Fibroblast of lung (primary cell): ENCODE results near the gene HOXD11. TPM values are rescaled to one million over a fixed set of nuclear protein-coding genes. Genes with fewer than 3 reads are reported as not detected.
A peak's percentile ranks its signal among the peaks of the same experiment; 100 is the strongest.

Experiments
- DNase-seq, 2 donors: peaks; one replicate each; pipeline versions ENCODE4 v3.0.0 to v3.0.0-alpha.2; 2010; ENCODE audit warnings: low read depth in 2 of 2
- H2AFZ ChIP-seq: 2 replicates; pipeline ENCODE4 v1.5.1; 2012; ENCODE audit warnings: low read length, control low read depth, inconsistent platforms
- H3K27ac ChIP-seq: 2 replicates; pipeline ENCODE4 v1.5.1; 2011; ENCODE audit warnings: low read length, control low read depth; ENCODE audit not compliant: insufficient read depth
- H3K27me3 ChIP-seq: 2 replicates; pipeline ENCODE4 v1.5.1; 2011; ENCODE audit warnings: mild to moderate bottlenecking, low read length; ENCODE audit not compliant: control insufficient read depth, insufficient read depth
- H3K36me3 ChIP-seq: 2 replicates; pipeline ENCODE4 v1.5.1; 2011; ENCODE audit warnings: low read length; ENCODE audit not compliant: control insufficient read depth, insufficient read depth
- H3K4me1 ChIP-seq: 2 replicates; pipeline ENCODE4 v1.5.1; 2011; ENCODE audit warnings: low read length; ENCODE audit not compliant: control insufficient read depth, insufficient read depth; ENCODE audit errors: extremely low read depth
- H3K4me2 ChIP-seq: 2 replicates; pipeline ENCODE4 v1.5.1; 2011; ENCODE audit warnings: low read length, control low read depth; ENCODE audit not compliant: insufficient read depth; ENCODE audit errors: extremely low read depth
- H3K4me3 ChIP-seq, 4 experiments: fragments of 200-600 bp in 1 of 4; sonication (generic) in 1 of 4; replicated peaks in 1 of 4; 2 replicates each; pipeline ENCODE4 v1.5.1; 2011 to 2016; ENCODE audit warnings: low read length in 4 of 4, low read depth in 3 of 4, mild to moderate bottlenecking in 3 of 4, control low read depth in 2 of 4, inconsistent platforms in 1 of 4, mixed read lengths in 1 of 4; ENCODE audit not compliant: insufficient read depth in 1 of 4; ENCODE audit errors: control extremely low read depth in 1 of 4
- H3K79me2 ChIP-seq: 2 replicates; pipeline ENCODE4 v1.5.1; 2012; ENCODE audit warnings: mild to moderate bottlenecking, low read length, inconsistent platforms; ENCODE audit not compliant: control insufficient read depth, insufficient read depth
- H3K9ac ChIP-seq: 2 replicates; pipeline ENCODE4 v1.5.1; 2011; ENCODE audit warnings: mild to moderate bottlenecking, low read length, control low read depth; ENCODE audit not compliant: insufficient read depth
- H3K9me3 ChIP-seq: 2 replicates; pipeline ENCODE4 v1.5.1; 2012; ENCODE audit warnings: low read depth, low read length; ENCODE audit not compliant: control insufficient read depth, insufficient read depth
- H4K20me1 ChIP-seq: 2 replicates; pipeline ENCODE4 v1.5.1; 2011; ENCODE audit warnings: low read length; ENCODE audit not compliant: control insufficient read depth, insufficient read depth; ENCODE audit errors: extremely low read depth
- CTCF ChIP-seq, 2 donors: IDR thresholded peaks in 1 of 2; conservative IDR thresholded peaks in 1 of 2; 1 replicate in 1 of 2; 2 replicates in 1 of 2; pipeline ENCODE4 v1.5.1; 2011 to 2012; ENCODE audit warnings: low read length in 2 of 2, control low read depth in 1 of 2, inconsistent platforms in 1 of 2, low read depth in 1 of 2, mild to moderate bottlenecking in 1 of 2
- EZH2 ChIP-seq: IDR thresholded peaks from 2 replicates; pipeline ENCODE4 v1.5.1; 2012; ENCODE audit warnings: low read length, control low read depth, mild to moderate bottlenecking; ENCODE audit errors: missing control alignments
- polyA plus RNA-seq, 2 donors: library from polyadenylated mRNA; depleted of rRNA in 1 of 2; stranded (reverse) in 1 of 2; unstranded in 1 of 2; fragments of >200 nt; gene quantifications; 2 replicates each; pipeline ENCODE4 v1.2.1, GENCODE V29; 2011 to 2012; ENCODE audit warnings: missing spikeins in 1 of 2
- total RNA-seq: library from RNA; depleted of rRNA; stranded (reverse); fragments of >200 nt; gene quantifications from 2 replicates; pipeline ENCODE4 v1.2.1, GENCODE V29; 2014

The HOXD11 gene
- total and polyA plus RNA-seq, 2 donors (not counting 1 experiment from before 2014, with no cell fraction given), result not detected

GRCh38 chr2:176114120-176114929 lies 7.2 kb downstream of the HOXD11 start:
- H3K79me2 ChIP-seq, result no peaks in the 10 kb centered on the region
- no peak overlapping the region for H3K4me3 ChIP-seq
- no peak overlapping the region for H2AFZ ChIP-seq
- no peak overlapping the region for H3K9ac ChIP-seq
- H3K36me3 ChIP-seq, result no peaks in the 10 kb centered on the region
- no peaks in the 10 kb centered on the region for H4K20me1 ChIP-seq
- no peaks in the 10 kb centered on the region for H3K9me3 ChIP-seq
- no peak overlapping the region for H3K4me2 ChIP-seq
- TF ChIP-seq CTCF (conservative IDR thresholded peaks at IDR 0.05 in 1 of 2, IDR thresholded peaks at IDR 0.05 in 1 of 2; ENCODE audit: low read depth in 1 of 2, low read length in 2 of 2), result no peak
- no peak for TF ChIP-seq EZH2
- DNase-seq, result no peak
- H3K27ac ChIP-seq, result no peak overlapping the region
- no peaks in the 10 kb centered on the region for H3K4me1 ChIP-seq
- H3K27me3 ChIP-seq, result peaks cover 90% of the 10 kb centered on the region

DNA sequence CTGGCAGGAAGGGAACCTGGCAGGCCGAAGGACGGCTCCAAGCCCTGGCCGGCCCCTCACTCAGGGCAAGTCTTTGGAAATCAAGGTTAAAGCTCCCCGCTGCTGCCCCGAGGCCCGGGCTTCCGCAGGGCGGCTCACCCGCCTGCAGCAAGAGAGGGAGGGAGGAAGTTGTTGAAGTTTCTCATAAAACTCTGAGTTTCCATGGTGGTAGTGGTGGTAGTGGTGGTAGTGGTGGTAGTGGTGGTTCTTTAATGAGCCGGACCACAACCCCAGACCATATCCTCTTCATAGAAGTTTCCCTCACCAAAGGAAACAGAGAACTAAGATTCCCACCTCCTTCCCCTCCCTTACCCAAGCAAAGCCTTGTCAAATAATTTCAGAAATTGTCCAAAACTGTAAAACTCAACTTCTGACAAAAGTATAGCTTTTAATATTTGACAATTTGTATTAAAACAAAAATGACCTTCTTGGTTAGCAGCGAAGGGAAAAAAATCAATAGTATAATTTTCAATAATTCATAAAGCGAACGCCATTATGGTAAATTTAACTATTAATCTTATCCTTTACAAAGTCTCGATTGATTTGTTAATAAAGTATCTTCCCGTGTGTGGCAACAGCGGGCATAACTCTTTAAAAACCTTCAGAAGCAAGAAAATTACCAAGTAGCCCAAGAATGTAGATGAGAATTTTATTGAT lies 8.0 kb downstream of the HOXD11 start:
- Histone ChIP-seq H3K4me2 (no peak overlapping the region), H3K27me3 (peaks cover 89% of the 10 kb centered on the region), H3K4me1 (no peaks in the 10 kb centered on the region), H3K27ac (no peak overlapping the region), H3K4me3 (no peak overlapping the region), H3K36me3 (no peaks in the 10 kb centered on the region), H4K20me1 (no peaks in the 10 kb centered on the region), H3K9me3 (no peaks in the 10 kb centered on the region), H3K9ac (no peak overlapping the region), H2AFZ (no peak overlapping the region), H3K79me2 (no peaks in the 10 kb centered on the region)
- no peak for TF ChIP-seq CTCF (conservative IDR thresholded peaks at IDR 0.05 in 1 of 2, IDR thresholded peaks at IDR 0.05 in 1 of 2; ENCODE audit: low read depth in 1 of 2, low read length in 2 of 2)
- TF ChIP-seq EZH2, result peak; percentile 65
- no peak for DNase-seq

GRCh38 chr2:176115883-176116813 lies 9.1 kb downstream of the HOXD11 start, which contains the start of gene HOXD10:
Gene HOXD10 (plus strand): TSS chr2:176116778. CDS start chr2:176116834, 56 bp downstream.
- H3K9ac ChIP-seq, result no peak within 1 kb of the TSS
- H3K27ac ChIP-seq, result no peak within 1 kb of the TSS
- H3K79me2 ChIP-seq, result no peaks in the 10 kb centered on the region
- H3K27me3 ChIP-seq, result peaks cover 92% of the 10 kb centered on the region
- no peak within 1 kb of the TSS for H2AFZ ChIP-seq
- no peaks in the 10 kb centered on the region for H4K20me1 ChIP-seq
- H3K9me3 ChIP-seq, result no peaks in the 10 kb centered on the region
- TF ChIP-seq EZH2, result peak; percentile 49
- no peak for TF ChIP-seq CTCF (conservative IDR thresholded peaks at IDR 0.05 in 1 of 2, IDR thresholded peaks at IDR 0.05 in 1 of 2; ENCODE audit: low read depth in 1 of 2, low read length in 2 of 2)
- DNase-seq, result no peak
- no peak within 1 kb of the TSS for H3K4me3 ChIP-seq
- no peak within 1 kb of the TSS for H3K4me2 ChIP-seq
- no peaks in the 10 kb centered on the region for H3K4me1 ChIP-seq
- H3K36me3 ChIP-seq, result no peaks in the 10 kb centered on the region
